HG02759 (cell line): ENCODE measurements around the gene NDUFA11.

ENCODE experiments used
- ATAC-seq: cut with Tn5 transposase; IDR thresholded peaks from one replicate; pipeline ENCODE4 v1.9.1; 2021; ENCODE audit warnings: mild to moderate bottlenecking, moderate library complexity; ENCODE audit not compliant: unreplicated experiment

The NDUFA11 gene

GRCh38 chr19:5903624-5904351 is at the start of gene NDUFA11:
Gene NDUFA11 (minus strand): TSS chr19:5903790. CDS start chr19:5903708, 82 bp downstream.
- ATAC-seq: peak; percentile 34

- no peak for ATAC-seq
Observed at GRCh38 chr19:5953030-5953589, 49.5 kb upstream of the NDUFA11 start.

GRCh38 chr19:5952193-5953029 is 48.8 kb upstream of the NDUFA11 start:
- no peak for ATAC-seq

GRCh38 chr19:5951338-5951861 is 47.8 kb upstream of the NDUFA11 start:
- no peak for ATAC-seq

- no peak for ATAC-seq
Observed at GRCh38 chr19:5950741-5951140, 47.2 kb upstream of the NDUFA11 start.

- ATAC-seq: no peak
Observed at GRCh38 chr19:5949792-5950305, 46.3 kb upstream of the NDUFA11 start.

- no peak for ATAC-seq
Observed at GRCh38 chr19:5948752-5949564, 45.4 kb upstream of the NDUFA11 start.

- no peak for ATAC-seq
Observed at GRCh38 chr19:5947435-5947834, 43.8 kb upstream of the NDUFA11 start.

GRCh38 chr19:5943623-5944022 is 40.0 kb upstream of the NDUFA11 start:
- ATAC-seq: no peak

GRCh38 chr19:5943045-5943444 is 39.5 kb upstream of the NDUFA11 start:
- ATAC-seq: no peak

- ATAC-seq: no peak
Observed at GRCh38 chr19:5941673-5942072, 38.1 kb upstream of the NDUFA11 start.

GRCh38 chr19:5940260-5941208 is 36.9 kb upstream of the NDUFA11 start:
- no peak for ATAC-seq

- ATAC-seq: no peak
Observed at GRCh38 chr19:5937550-5937949, 34.0 kb upstream of the NDUFA11 start.

GRCh38 chr19:5936292-5936592 is 32.7 kb upstream of the NDUFA11 start:
- ATAC-seq: no peak

- ATAC-seq: no peak
Observed at GRCh38 chr19:5935473-5936291, 32.1 kb upstream of the NDUFA11 start.

- ATAC-seq: no peak
Observed at GRCh38 chr19:5934774-5935472, 31.3 kb upstream of the NDUFA11 start.

- no peak for ATAC-seq
Observed at GRCh38 chr19:5934069-5934401, 30.4 kb upstream of the NDUFA11 start.

- ATAC-seq: no peak
Observed at GRCh38 chr19:5933391-5934068, 29.9 kb upstream of the NDUFA11 start.
